GM12873 (cell line): Measurements from ENCODE around the gene SV2C.

ENCODE experiments used
- CTCF ChIP-seq: IDR thresholded peaks from 2 replicates; pipeline ENCODE4 v1.5.1; 2012; ENCODE audit warnings: low read depth, mild to moderate bottlenecking, moderate library complexity, low read length, control low read depth; ENCODE audit not compliant: insufficient read depth; ENCODE audit errors: missing control alignments

SV2C gene

GRCh38 chr5:76337953-76338451 is 254.8 kb downstream of the SV2C start:
- TF ChIP-seq CTCF: peak; percentile 59

GRCh38 chr5:76339919-76340318 is 256.7 kb downstream of the SV2C start:
- TF ChIP-seq CTCF: no peak

GRCh38 chr5:76341651-76342334 is 258.6 kb downstream of the SV2C start:
- no peak for TF ChIP-seq CTCF

- no peak for TF ChIP-seq CTCF
Observed at GRCh38 chr5:76342474-76342873, 259.3 kb downstream of the SV2C start.

GRCh38 chr5:76345582-76345981 is 262.4 kb downstream of the SV2C start:
- TF ChIP-seq CTCF: no peak

GRCh38 chr5:76351176-76351575 is 268.0 kb downstream of the SV2C start:
- no peak for TF ChIP-seq CTCF

- no peak for TF ChIP-seq CTCF
Observed at GRCh38 chr5:76351577-76351976, 268.4 kb downstream of the SV2C start.
